Kidney (tissue), 14 donors: ENCODE data around the gene DLGAP3. TPM values are rescaled to one million over a fixed set of nuclear protein-coding genes. Genes with fewer than 3 reads are reported as not detected.

ENCODE experiments used
- DNase-seq, 5 donors: peaks; one replicate each; pipeline ENCODE4 v3.0.0-alpha.2; 2013 to 2020
- FAIRE-seq: peaks from 2 replicates; lab custom pipeline; 2012; peaks lifted over from hg19 to GRCh38; lab: Jason Lieb, UNC
- H3K27ac ChIP-seq, 2 donors: one replicate each; pipeline ENCODE4 v1.7.0; 2013; ENCODE audit warnings: low read depth in 2 of 2, low read length in 2 of 2, inconsistent platforms in 1 of 2
- H3K27me3 ChIP-seq: one replicate; pipeline ENCODE4 v1.7.1; 2013; ENCODE audit warnings: low read length, inconsistent platforms; ENCODE audit not compliant: control insufficient read depth, insufficient read depth
- H3K36me3 ChIP-seq, 3 donors: one replicate each; pipeline versions ENCODE4 v1.7.0 to v1.7.1; 2013; ENCODE audit warnings: low read length in 3 of 3, control low read depth in 1 of 3, inconsistent platforms in 1 of 3; ENCODE audit not compliant: insufficient read depth in 3 of 3, control insufficient read depth in 2 of 3
- H3K4me1 ChIP-seq, 3 donors: one replicate each; pipeline versions ENCODE4 v1.7.0 to v1.7.1; 2013; ENCODE audit warnings: low read length in 3 of 3, inconsistent platforms in 1 of 3, low read depth in 1 of 3; ENCODE audit not compliant: control insufficient read depth in 2 of 3, insufficient read depth in 2 of 3
- H3K4me3 ChIP-seq, 3 donors: one replicate each; pipeline versions ENCODE4 v1.7.0 to v1.8.1; 2013; ENCODE audit warnings: low read length in 3 of 3, control low read depth in 1 of 3, inconsistent platforms in 1 of 3
- H3K9ac ChIP-seq, 3 donors: one replicate each; pipeline versions ENCODE4 v1.7.0 to v1.7.1; 2013; ENCODE audit warnings: low read length in 3 of 3, control low read depth in 1 of 3, inconsistent platforms in 1 of 3
- H3K9me3 ChIP-seq, 3 donors: one replicate each; pipeline versions ENCODE4 v1.7.0 to v1.7.1; 2013; ENCODE audit warnings: low read length in 3 of 3, control low read depth in 1 of 3, inconsistent platforms in 1 of 3; ENCODE audit not compliant: control insufficient read depth in 2 of 3, insufficient read depth in 1 of 3
- CTCF ChIP-seq: IDR thresholded peaks from 3 replicates; pipeline ENCODE4 v1.5.1; 2012; ENCODE audit warnings: mild to moderate bottlenecking, moderate library complexity, borderline replicate concordance; ENCODE audit not compliant: insufficient read depth; ENCODE audit errors: extremely low read depth
- intact Hi-C: fragments of 100-400 bp; cut with DNase I; formaldehyde crosslinking; loops from one replicate; pipeline ENCODE4 v1.11.1; 2022
- polyA plus RNA-seq: library from polyadenylated mRNA; stranded (reverse); fragments of 350-450 nt; fragmentation: Illumina TruSeq; extraction: RNeasy Lipid Tissue Mini Kit (QIAGEN cat#74804); gene quantifications from one replicate; pipeline ENCODE4 v1.2.3, GENCODE V29; 2014; ENCODE audit warnings: low read depth, low replicate concordance; ENCODE audit not compliant: insufficient read depth
- total RNA-seq: library from RNA; stranded (reverse); fragmentation: NEBNext Ultra II Directional; extraction: Animal tissue kit (Norgen Biotek cat#: 25700); gene quantifications from one replicate; pipeline ENCODE4 v1.2.1, GENCODE V29; 2021
- donor health status: control.
- donor health status: control.
- donor health status: control.
- donor health status: control.
- donor health status: control.
- donor health status: DM: yes; HTN: yes; CAD: no.
- donor health status: Normal renal cell carcinoma (clear cell type).

DLGAP3 gene
- total and polyA plus RNA-seq, 2 donors from 2014 or later, result 0.71 to 1.0 TPM

- intact Hi-C loops, result loop anchor here (10.0 kb wide), 1 partner anchor 52 kb away; the partner anchor contains the start of gene GJA4
- TF ChIP-seq CTCF, result no peak
- H3K27me3 ChIP-seq, result no peaks in the 10 kb centered on the region
- peaks cover 0 to 27% (median 18%) of the 10 kb centered on the region in 3 donors for H3K4me1 ChIP-seq
- DNase-seq, result peak in 1 of 5 donors; percentile 51
- no peaks in the 10 kb centered on the region for H3K9me3 ChIP-seq
- H3K36me3 ChIP-seq, result no peaks in the 10 kb centered on the region
- FAIRE-seq, result no peak
- no peak overlapping the region for H3K27ac ChIP-seq
- no peak overlapping the region for H3K4me3 ChIP-seq
- H3K9ac ChIP-seq, result no peak overlapping the region
These were observed 82.4 kb downstream of the DLGAP3 start for GRCh38 chr1:34847094-34847493.

GRCh38 chr1:34846265-34846664 lies 83.2 kb downstream of the DLGAP3 start:
- intact Hi-C loops, result loop anchor here (10.0 kb wide), 1 partner anchor 51 kb away; the partner anchor contains the start of gene GJA4
- no peak overlapping the region for H3K9ac ChIP-seq
- DNase-seq, result no peak
- TF ChIP-seq CTCF, result no peak
- peaks cover 0 to 20% (median 11%) of the 10 kb centered on the region in 3 donors for H3K4me1 ChIP-seq
- H3K4me3 ChIP-seq, result no peak overlapping the region
- FAIRE-seq, result no peak
- no peaks in the 10 kb centered on the region for H3K36me3 ChIP-seq
- H3K27me3 ChIP-seq, result no peaks in the 10 kb centered on the region
- H3K9me3 ChIP-seq, result no peaks in the 10 kb centered on the region
- no peak overlapping the region for H3K27ac ChIP-seq

- no peaks in the 10 kb centered on the region for H3K27me3 ChIP-seq
- intact Hi-C loops, result loop anchor here (10.0 kb wide), 1 partner anchor 51 kb away; the partner anchor contains the start of gene GJA4
- H3K36me3 ChIP-seq, result no peaks in the 10 kb centered on the region
- TF ChIP-seq CTCF, result no peak
- DNase-seq (no peak), FAIRE-seq (no peak)
- H3K4me1 ChIP-seq, result peaks cover 0 to 11% (median 11%) of the 10 kb centered on the region in 3 donors
- H3K9me3 ChIP-seq, result no peaks in the 10 kb centered on the region
- H3K4me3 ChIP-seq, result no peak overlapping the region
- no peak overlapping the region for H3K9ac ChIP-seq
- peak overlapping the region in 1 of 2 donors; percentile 35 for H3K27ac ChIP-seq
These were observed 84.1 kb downstream of the DLGAP3 start for GRCh38 chr1:34845131-34845901.
